Osteocyte (in vitro differentiated cells): ENCODE data around the gene CSAD. TPM values are rescaled to one million over a fixed set of nuclear protein-coding genes. Genes with fewer than 3 reads are reported as not detected.

Experiments
- DNase-seq: peaks from one replicate; pipeline ENCODE4 v3.0.0; 2021; ENCODE audit warnings: mixed read lengths; ENCODE audit not compliant: unreplicated experiment; ENCODE audit errors: extremely low spot score
- H3K27ac Mint-ChIP-seq: one replicate; pipeline ENCODE4 v1.8.0; 2021; ENCODE audit warnings: mild to moderate bottlenecking, mixed read lengths; ENCODE audit not compliant: unreplicated experiment
- H3K27me3 Mint-ChIP-seq: one replicate; pipeline ENCODE4 v1.8.0; 2021; ENCODE audit warnings: mixed read lengths; ENCODE audit not compliant: unreplicated experiment
- H3K36me3 Mint-ChIP-seq: one replicate; pipeline ENCODE4 v1.8.0; 2021; ENCODE audit warnings: mixed read lengths; ENCODE audit not compliant: unreplicated experiment
- H3K4me1 Mint-ChIP-seq: one replicate; pipeline ENCODE4 v1.8.0; 2021; ENCODE audit warnings: mixed read lengths; ENCODE audit not compliant: unreplicated experiment
- H3K4me3 Mint-ChIP-seq: one replicate; pipeline ENCODE4 v1.8.0; 2021; ENCODE audit warnings: mild to moderate bottlenecking, moderate library complexity, mixed read lengths; ENCODE audit not compliant: unreplicated experiment
- H3K9me3 Mint-ChIP-seq: one replicate; pipeline ENCODE4 v1.8.0; 2021; ENCODE audit warnings: mixed read lengths; ENCODE audit not compliant: unreplicated experiment
- CTCF ChIP-seq: fragments of 200-600 bp; sonication (generic); IDR thresholded peaks from 2 replicates; pipeline ENCODE4 v1.5.0; 2021; ENCODE audit warnings: antibody characterized with exemption, mild to moderate bottlenecking, moderate library complexity
- total RNA-seq: library from RNA; stranded (reverse); gene quantifications from 2 replicates; pipeline ENCODE4 v1.2.1, GENCODE V29; 2021

Gene CSAD
- total RNA-seq, 1 donor from 2014 or later: 47.0 TPM

DNA sequence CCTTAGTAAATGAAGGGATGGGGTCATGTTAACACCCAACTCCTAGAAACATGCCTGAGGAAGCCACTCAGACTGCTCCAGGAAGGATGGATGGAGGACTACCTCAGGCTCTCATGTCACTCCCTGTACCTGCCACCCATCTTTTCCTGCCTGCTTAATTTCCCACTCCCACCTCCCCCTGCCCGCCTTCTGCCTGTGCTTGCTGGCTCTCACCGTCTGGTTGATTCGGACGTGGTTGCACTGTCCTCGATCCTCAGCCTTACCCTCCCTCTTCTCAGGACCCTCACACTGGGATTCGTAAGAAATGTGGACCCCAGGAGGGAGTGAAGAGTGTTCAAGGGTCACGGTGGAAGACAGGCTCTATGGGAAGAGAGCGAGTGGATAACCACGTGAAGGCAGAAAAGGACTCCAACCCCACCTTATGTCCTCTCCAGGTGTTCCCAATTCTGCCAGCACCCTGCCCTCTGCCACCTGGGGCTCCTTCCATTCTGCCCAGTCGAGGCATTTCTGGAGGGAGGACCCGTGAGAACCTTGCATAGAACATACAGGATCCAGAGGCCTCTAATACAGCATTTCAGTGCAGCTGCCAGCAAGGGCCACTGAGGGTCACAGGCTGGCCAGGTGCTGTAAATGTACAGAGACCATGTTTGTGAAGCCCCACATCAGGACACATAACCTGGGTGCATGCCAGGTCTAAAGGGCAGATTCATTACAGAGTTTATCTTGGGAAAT lies 13.4 kb upstream of the CSAD start:
- no peak for DNase-seq
- no peaks in the 10 kb centered on the region for H3K9me3 Mint-ChIP-seq
- H3K4me3 Mint-ChIP-seq: no peak overlapping the region
- no peak overlapping the region for H3K27ac Mint-ChIP-seq
- H3K27me3 Mint-ChIP-seq: peaks cover 3% of the 10 kb centered on the region
- TF ChIP-seq CTCF: no peak
- H3K36me3 Mint-ChIP-seq: no peaks in the 10 kb centered on the region
- H3K4me1 Mint-ChIP-seq: peaks cover 7% of the 10 kb centered on the region

DNA sequence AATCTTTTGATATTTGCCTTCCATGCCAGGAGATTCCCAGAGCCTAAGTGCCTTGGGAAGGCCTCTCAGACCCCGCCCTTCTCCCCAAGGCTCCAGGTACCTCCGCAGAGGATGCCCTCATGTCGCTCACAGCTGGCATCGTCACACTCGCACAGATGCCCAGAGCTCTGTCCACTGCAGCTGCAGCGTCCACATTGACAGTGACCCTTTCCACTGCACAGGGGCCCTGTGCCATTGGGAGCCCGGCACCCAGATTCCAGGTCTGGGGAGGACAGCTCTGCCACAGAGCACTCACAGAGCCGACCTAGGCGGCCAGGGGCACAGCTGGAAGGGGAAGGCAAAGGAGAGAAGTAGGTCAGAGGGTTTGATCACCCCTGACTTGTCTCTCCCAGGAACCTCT lies 12.3 kb upstream of the CSAD start:
- Mint-ChIP-seq H3K9me3 (no peaks in the 10 kb centered on the region), H3K27me3 (no peaks in the 10 kb centered on the region), H3K36me3 (peaks cover 7% of the 10 kb centered on the region), H3K4me3 (no peak overlapping the region), H3K4me1 (peaks cover 7% of the 10 kb centered on the region), H3K27ac (no peak overlapping the region)
- DNase-seq: no peak
- TF ChIP-seq CTCF: no peak

- Mint-ChIP-seq H3K4me3 (no peak overlapping the region), H3K4me1 (peaks cover 7% of the 10 kb centered on the region), H3K9me3 (no peaks in the 10 kb centered on the region), H3K27me3 (no peaks in the 10 kb centered on the region), H3K27ac (no peak overlapping the region), H3K36me3 (peaks cover 10% of the 10 kb centered on the region)
- no peak for DNase-seq
- no peak for TF ChIP-seq CTCF
Observed at GRCh38 chr12:53192531-53193021, 11.9 kb upstream of the CSAD start.

DNA sequence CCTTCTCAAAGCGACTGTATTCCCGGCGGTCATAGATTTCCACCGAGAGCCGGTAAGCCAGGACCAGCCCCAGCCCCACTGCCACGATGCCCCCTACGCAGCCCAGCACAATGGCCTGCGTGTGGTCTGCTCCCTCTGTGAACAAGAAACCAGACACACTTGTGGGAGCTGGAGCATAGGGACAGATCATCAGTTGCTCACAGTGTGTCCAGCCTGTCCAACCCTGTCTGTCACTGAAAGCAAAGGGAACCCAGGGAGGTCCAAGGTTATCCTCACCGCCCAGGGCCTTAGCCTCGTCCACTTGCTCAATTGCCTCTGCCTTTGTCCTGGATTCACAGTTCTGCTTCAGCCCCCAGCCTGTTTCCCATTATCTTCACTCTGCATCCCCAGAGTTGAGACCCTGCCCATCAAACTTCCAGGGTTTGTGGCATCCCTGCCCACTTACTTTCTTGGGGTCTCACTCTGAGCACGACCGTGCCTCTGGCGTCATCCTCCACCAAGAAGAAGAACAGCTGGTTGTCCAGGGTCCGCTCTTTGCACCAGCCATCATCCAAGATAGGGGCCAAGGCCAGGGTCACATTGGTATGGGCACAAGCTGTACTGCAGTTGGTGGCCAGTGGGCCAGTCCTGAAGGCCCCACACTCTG lies 11.3 kb upstream of the CSAD start:
- no peak for TF ChIP-seq CTCF
- no peak overlapping the region for H3K4me3 Mint-ChIP-seq
- no peaks in the 10 kb centered on the region for H3K27me3 Mint-ChIP-seq
- no peak overlapping the region for H3K27ac Mint-ChIP-seq
- peaks cover 7% of the 10 kb centered on the region for H3K4me1 Mint-ChIP-seq
- H3K36me3 Mint-ChIP-seq: peaks cover 16% of the 10 kb centered on the region
- no peak for DNase-seq
- H3K9me3 Mint-ChIP-seq: no peaks in the 10 kb centered on the region

DNA sequence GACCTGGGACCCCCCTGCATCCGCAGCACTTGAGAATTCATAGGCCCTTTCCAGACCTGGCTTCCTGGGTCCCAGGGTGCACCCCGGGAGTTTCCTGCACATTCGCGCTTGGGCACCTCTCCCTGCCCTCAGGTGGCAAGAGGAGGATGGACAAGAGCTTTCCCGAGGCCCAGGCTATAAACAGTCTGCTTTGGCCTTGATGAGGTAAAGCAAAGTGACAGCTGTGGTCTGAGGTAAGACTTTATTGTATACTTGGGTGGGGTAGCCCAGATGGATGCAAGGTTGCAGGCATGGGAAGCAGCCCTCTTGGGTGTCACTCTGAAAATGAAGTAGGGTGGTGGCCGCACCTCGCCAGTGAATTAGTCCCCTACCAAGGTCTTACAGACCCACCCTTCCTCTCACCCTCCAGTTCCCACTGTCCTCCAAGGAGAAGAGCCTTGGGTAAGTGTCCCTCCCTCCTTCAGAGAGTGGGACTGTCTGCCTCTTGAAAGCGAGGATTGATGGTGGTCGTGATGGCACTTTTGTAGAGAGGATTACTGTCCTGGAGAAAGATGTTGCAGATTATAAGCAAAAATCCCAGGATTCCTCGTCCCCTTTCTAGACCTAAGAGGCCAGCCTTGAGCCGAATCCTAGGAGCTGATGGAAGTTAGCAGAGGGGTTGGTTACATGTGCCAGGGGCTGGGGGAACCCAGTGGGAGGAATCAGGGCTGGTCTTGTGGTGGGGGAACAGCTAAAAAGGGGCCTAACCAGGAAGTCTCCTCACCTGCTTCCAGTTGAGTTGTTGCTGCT lies 10.6 kb upstream of the CSAD start:
- H3K36me3 Mint-ChIP-seq: peaks cover 22% of the 10 kb centered on the region
- H3K4me3 Mint-ChIP-seq: no peak overlapping the region
- H3K9me3 Mint-ChIP-seq: no peaks in the 10 kb centered on the region
- DNase-seq: no peak
- peaks cover 7% of the 10 kb centered on the region for H3K4me1 Mint-ChIP-seq
- H3K27ac Mint-ChIP-seq: no peak overlapping the region
- H3K27me3 Mint-ChIP-seq: no peaks in the 10 kb centered on the region
- TF ChIP-seq CTCF: no peak
